ENCODE data around the gene RASGRP3. TPM values are rescaled to one million over a fixed set of nuclear protein-coding genes. Genes with fewer than 3 reads are reported as not detected.

RASGRP3 gene
- total and polyA plus RNA-seq, 9 of the 15 experiments (the other 6 are each of a cell fraction or from before 2014, with no cell fraction given): 0.18 to 1.7 (median 1.2) TPM

GRCh38 chr2:33475224-33476130 lies 972 bp upstream of the RASGRP3 start (continued):
- TF ChIP-seq ZNF639 (CRISPR knock-in tag; conservative IDR thresholded peaks at IDR 0.05 in 1 of 2, IDR thresholded peaks at IDR 0.05 in 1 of 2) (no peak), ZNF217 (CRISPR knock-in tag; IDR thresholded peaks at IDR 0.05) (no peak), ETV5 (CRISPR knock-in tag; IDR thresholded peaks at IDR 0.05; ENCODE audit: low read depth) (no peak), GTF2F1 (IDR thresholded peaks at IDR 0.05; ENCODE audit: low read depth, low read length) (no peak), ARID1B (IDR thresholded peaks at IDR 0.05) (peak; percentile 40; the same call in 1 of the 2 replicates), SIRT6 (IDR thresholded peaks at IDR 0.05; ENCODE audit: low read depth, low read length) (no peak), HDAC3 (IDR thresholded peaks at IDR 0.05; ENCODE audit: borderline replicate concordance, partially characterized antibody) (no peak), L3MBTL2 (IDR thresholded peaks at IDR 0.05) (peak; percentile 33; the same call in 1 of the 2 replicates), ETV1 (tag; conservative IDR thresholded peaks at IDR 0.05; ENCODE audit: low read depth) (peak; percentile 36; the same call in 1 of the 2 replicates), ELF1 (tag; IDR thresholded peaks at IDR 0.05) (peak; percentile 59), CBFA2T3 (IDR thresholded peaks at IDR 0.05) (0 out of 2 replicates have a peak, but pooled peaks have one; percentile 7), ZNF511 (CRISPR knock-in tag; IDR thresholded peaks at IDR 0.05) (no peak), ETS1 (conservative IDR thresholded peaks at IDR 0.05; ENCODE audit: control insufficient read depth, low read depth, low read length) (no peak), HNRNPH1 (optimal IDR thresholded peaks at IDR 0.05; ENCODE audit: low read depth, low read length) (no peak), ERF (CRISPR knock-in tag; IDR thresholded peaks at IDR 0.05) (no peak), TAF7 (tag; IDR thresholded peaks at IDR 0.05) (no peak), HMGN3 (IDR thresholded peaks at IDR 0.05; ENCODE audit: borderline replicate concordance, extremely low read depth, insufficient read length, low read depth, low read length) (no peak), EP300 (IDR thresholded peaks at IDR 0.05; ENCODE audit: low read length) (0 out of 2 replicates have a peak, but pooled peaks have one; percentile 36)
- TF ChIP-seq, protein P1, sequence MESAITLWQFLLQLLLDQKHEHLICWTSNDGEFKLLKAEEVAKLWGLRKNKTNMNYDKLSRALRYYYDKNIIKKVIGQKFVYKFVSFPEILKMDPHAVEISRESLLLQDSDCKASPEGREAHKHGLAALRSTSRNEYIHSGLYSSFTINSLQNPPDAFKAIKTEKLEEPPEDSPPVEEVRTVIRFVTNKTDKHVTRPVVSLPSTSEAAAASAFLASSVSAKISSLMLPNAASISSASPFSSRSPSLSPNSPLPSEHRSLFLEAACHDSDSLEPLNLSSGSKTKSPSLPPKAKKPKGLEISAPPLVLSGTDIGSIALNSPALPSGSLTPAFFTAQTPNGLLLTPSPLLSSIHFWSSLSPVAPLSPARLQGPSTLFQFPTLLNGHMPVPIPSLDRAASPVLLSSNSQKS (CRISPR knock-in tag; IDR thresholded peaks at IDR 0.05): no peak
- TF ChIP-seq, protein P2, sequence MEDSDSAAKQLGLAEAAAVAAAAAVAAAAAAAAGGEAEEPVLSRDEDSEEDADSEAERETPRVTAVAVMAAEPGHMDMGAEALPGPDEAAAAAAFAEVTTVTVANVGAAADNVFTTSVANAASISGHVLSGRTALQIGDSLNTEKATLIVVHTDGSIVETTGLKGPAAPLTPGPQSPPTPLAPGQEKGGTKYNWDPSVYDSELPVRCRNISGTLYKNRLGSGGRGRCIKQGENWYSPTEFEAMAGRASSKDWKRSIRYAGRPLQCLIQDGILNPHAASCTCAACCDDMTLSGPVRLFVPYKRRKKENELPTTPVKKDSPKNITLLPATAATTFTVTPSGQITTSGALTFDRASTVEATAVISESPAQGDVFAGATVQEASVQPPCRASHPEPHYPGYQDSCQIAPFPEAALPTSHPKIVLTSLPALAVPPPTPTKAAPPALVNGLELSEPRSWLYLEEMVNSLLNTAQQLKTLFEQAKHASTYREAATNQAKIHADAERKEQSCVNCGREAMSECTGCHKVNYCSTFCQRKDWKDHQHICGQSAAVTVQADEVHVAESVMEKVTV (CRISPR knock-in tag; IDR thresholded peaks at IDR 0.05): peak; percentile 40; the same call in 1 of the 2 replicates

All from K562 (cell line).